Measurements from ENCODE around the gene ERCC4.
A peak's percentile ranks its signal among the peaks of the same experiment; 100 is the strongest.

ERCC4 gene

DNA sequence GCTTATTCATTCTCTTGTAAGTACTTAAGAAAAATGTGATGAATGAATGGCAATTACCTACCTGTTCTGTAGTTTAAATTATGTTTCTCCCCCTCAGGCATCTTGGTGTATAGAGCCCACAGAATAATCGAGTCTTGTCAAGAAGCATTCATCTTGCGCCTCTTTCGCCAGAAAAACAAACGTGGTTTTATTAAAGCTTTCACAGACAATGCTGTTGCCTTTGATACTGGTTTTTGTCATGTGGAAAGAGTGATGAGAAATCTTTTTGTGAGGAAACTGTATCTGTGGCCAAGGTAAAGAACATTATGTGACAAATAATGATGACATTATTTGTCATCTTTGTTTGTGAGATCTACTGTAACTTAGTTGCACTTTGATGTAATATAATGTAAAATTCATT is 6.5 kb downstream of the ERCC4 start:
- no CpG with 5 or more reads among the region's 4 CpGs for WGBS (ENCODE audit: insufficient coverage, insufficient read length)
- Histone ChIP-seq H3K9me3 (ENCODE audit: control insufficient read depth, insufficient read depth, low read length) (no peaks in the 10 kb centered on the region), H3K4me3 (ENCODE audit: low read length) (no peak overlapping the region), H3K27me3 (ENCODE audit: control insufficient read depth, insufficient read depth, low read length) (no peaks in the 10 kb centered on the region), H3K4me1 (ENCODE audit: control insufficient read depth, insufficient read depth, low read length) (no peaks in the 10 kb centered on the region), H3K27ac (ENCODE audit: low read length) (no peak overlapping the region), H3K36me3 (ENCODE audit: control insufficient read depth, insufficient read depth, low read length) (no peaks in the 10 kb centered on the region; the same call in 1 of the 2 replicates)
- DNase-seq (ENCODE audit: low read depth, low spot score), result no peak

DNA sequence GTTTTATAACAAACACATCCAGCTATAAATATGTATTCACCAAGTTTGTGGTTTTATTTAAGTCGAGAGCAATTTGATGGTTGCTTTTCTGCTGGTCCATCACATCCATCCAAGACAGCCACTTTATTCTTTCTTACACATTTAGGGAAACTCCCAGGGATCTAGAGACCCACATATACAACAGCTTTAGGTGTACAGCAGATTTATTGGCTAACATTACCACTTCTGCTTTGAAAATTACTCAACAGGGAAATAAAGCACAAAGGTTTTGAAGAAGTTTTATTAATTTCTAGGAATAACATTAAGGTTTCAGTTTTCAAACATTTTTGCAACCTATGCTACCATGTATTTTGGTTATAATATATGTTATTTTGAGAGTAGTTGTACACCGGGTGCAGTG is 6.9 kb downstream of the ERCC4 start:
- no peak for DNase-seq (ENCODE audit: low read depth, low spot score)
- H3K9me3 ChIP-seq (ENCODE audit: control insufficient read depth, insufficient read depth, low read length), result no peaks in the 10 kb centered on the region
- H3K36me3 ChIP-seq (ENCODE audit: control insufficient read depth, insufficient read depth, low read length), result no peaks in the 10 kb centered on the region; the same call in 1 of the 2 replicates

GRCh38 chr16:13928646-13929045 is 8.7 kb downstream of the ERCC4 start:
- no peaks in the 10 kb centered on the region for H3K27me3 ChIP-seq (ENCODE audit: control insufficient read depth, insufficient read depth, low read length)
- no peak overlapping the region for H3K4me3 ChIP-seq (ENCODE audit: low read length)
- H3K9me3 ChIP-seq (ENCODE audit: control insufficient read depth, insufficient read depth, low read length), result no peaks in the 10 kb centered on the region
- H3K27ac ChIP-seq (ENCODE audit: low read length), result no peak overlapping the region
- DNase-seq (ENCODE audit: low read depth, low spot score), result no peak
- H3K36me3 ChIP-seq (ENCODE audit: control insufficient read depth, insufficient read depth, low read length), result no peaks in the 10 kb centered on the region
- no CpG with 5 or more reads among the region's 3 CpGs for WGBS (ENCODE audit: insufficient coverage, insufficient read length)
- no peaks in the 10 kb centered on the region for H3K4me1 ChIP-seq (ENCODE audit: control insufficient read depth, insufficient read depth, low read length)

More for the DNA sequence above, 6.9 kb downstream of the ERCC4 start:
- Histone ChIP-seq H3K4me3 (ENCODE audit: low read length) (no peak overlapping the region), H3K4me1 (ENCODE audit: control insufficient read depth, insufficient read depth, low read length) (no peaks in the 10 kb centered on the region), H3K27ac (ENCODE audit: low read length) (no peak overlapping the region), H3K27me3 (ENCODE audit: control insufficient read depth, insufficient read depth, low read length) (no peaks in the 10 kb centered on the region)
- no CpG with 5 or more reads among the region's 2 CpGs for WGBS (ENCODE audit: insufficient coverage, insufficient read length)

DNA sequence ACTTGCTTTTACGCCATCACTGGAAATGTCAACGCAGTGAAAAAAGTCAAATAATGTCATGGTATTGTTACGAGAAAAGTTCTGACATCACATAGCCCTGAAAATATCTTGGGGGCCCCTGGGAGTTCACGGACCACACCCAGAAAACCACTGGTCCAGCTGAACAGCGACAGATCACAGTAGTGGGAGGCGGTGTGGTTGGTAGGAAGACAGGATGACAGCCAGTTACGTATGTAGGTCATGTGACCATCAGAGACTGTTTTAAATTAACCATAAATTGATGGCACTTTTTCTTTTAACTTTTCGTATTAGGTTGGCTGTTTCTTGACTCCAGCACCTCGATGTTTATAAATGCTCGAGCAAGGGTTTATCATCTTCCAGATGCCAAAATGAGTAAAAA is 11.9 kb downstream of the ERCC4 start:
- Histone ChIP-seq H3K36me3 (ENCODE audit: control insufficient read depth, insufficient read depth, low read length) (peaks cover 2% of the 10 kb centered on the region; the same call in 1 of the 2 replicates), H3K4me3 (ENCODE audit: low read length) (no peak overlapping the region), H3K27me3 (ENCODE audit: control insufficient read depth, insufficient read depth, low read length) (no peaks in the 10 kb centered on the region), H3K27ac (ENCODE audit: low read length) (no peak overlapping the region), H3K9me3 (ENCODE audit: control insufficient read depth, insufficient read depth, low read length) (no peaks in the 10 kb centered on the region), H3K4me1 (ENCODE audit: control insufficient read depth, insufficient read depth, low read length) (no peaks in the 10 kb centered on the region)
- WGBS (ENCODE audit: insufficient coverage, insufficient read length), result no CpG with 5 or more reads among the region's 10 CpGs
- DNase-seq (ENCODE audit: low read depth, low spot score), result no peak

DNA sequence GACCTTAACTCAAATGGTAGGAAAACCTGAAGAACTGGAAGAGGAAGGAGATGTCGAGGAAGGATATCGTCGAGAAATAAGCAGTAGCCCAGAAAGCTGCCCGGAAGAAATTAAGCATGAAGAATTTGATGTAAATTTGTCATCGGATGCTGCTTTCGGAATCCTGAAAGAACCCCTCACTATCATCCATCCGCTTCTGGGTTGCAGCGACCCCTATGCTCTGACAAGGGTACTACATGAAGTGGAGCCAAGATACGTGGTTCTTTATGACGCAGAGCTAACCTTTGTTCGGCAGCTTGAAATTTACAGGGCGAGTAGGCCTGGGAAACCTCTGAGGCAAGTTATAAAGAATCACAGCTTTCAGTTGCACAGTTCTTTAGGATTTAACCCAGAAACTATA is 15.5 kb downstream of the ERCC4 start:
- DNase-seq (ENCODE audit: low read depth, low spot score), result peak; percentile 37

DNA sequence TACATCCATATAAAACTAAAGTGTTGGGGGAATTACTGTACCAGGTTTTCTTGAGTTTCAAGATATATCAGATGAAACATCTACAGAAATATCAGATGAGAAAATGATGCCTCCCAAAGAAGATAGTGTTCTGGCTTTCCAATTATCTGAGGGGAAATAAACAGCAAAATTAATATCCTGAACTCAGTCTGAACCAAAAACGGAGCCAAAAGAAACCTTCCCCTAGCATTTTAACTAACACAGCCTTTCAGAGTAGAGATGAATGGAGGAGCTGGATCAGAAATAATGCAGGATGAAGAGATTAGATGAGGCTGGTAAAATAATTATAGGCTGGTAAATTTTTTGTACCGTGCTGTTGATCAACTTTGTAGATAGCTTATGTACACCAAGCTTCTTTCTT is 16.2 kb downstream of the ERCC4 start:
- no CpG with 5 or more reads among the region's 2 CpGs for WGBS (ENCODE audit: insufficient coverage, insufficient read length)
- no peaks in the 10 kb centered on the region for H3K4me1 ChIP-seq (ENCODE audit: control insufficient read depth, insufficient read depth, low read length)
- no peak for DNase-seq (ENCODE audit: low read depth, low spot score)
- no peak overlapping the region for H3K4me3 ChIP-seq (ENCODE audit: low read length)
- no peak overlapping the region for H3K27ac ChIP-seq (ENCODE audit: low read length)
- H3K27me3 ChIP-seq (ENCODE audit: control insufficient read depth, insufficient read depth, low read length), result no peaks in the 10 kb centered on the region
- H3K9me3 ChIP-seq (ENCODE audit: control insufficient read depth, insufficient read depth, low read length), result no peaks in the 10 kb centered on the region
- H3K36me3 ChIP-seq (ENCODE audit: control insufficient read depth, insufficient read depth, low read length), result peaks cover 2% of the 10 kb centered on the region; the same call in 1 of the 2 replicates

More for the DNA sequence above, 15.5 kb downstream of the ERCC4 start:
- no peaks in the 10 kb centered on the region for H3K27me3 ChIP-seq (ENCODE audit: control insufficient read depth, insufficient read depth, low read length)
- no peaks in the 10 kb centered on the region for H3K4me1 ChIP-seq (ENCODE audit: control insufficient read depth, insufficient read depth, low read length)
- peaks cover 2% of the 10 kb centered on the region; the same call in 1 of the 2 replicates for H3K36me3 ChIP-seq (ENCODE audit: control insufficient read depth, insufficient read depth, low read length)
- no peak overlapping the region for H3K4me3 ChIP-seq (ENCODE audit: low read length)
- H3K9me3 ChIP-seq (ENCODE audit: control insufficient read depth, insufficient read depth, low read length), result no peaks in the 10 kb centered on the region
- H3K27ac ChIP-seq (ENCODE audit: low read length), result no peak overlapping the region
- WGBS (ENCODE audit: insufficient coverage, insufficient read length), result no CpG with 5 or more reads among the region's 12 CpGs

- Histone ChIP-seq H3K4me1 (ENCODE audit: control insufficient read depth, insufficient read depth, low read length) (no peaks in the 10 kb centered on the region), H3K27me3 (ENCODE audit: control insufficient read depth, insufficient read depth, low read length) (no peaks in the 10 kb centered on the region), H3K9me3 (ENCODE audit: control insufficient read depth, insufficient read depth, low read length) (no peaks in the 10 kb centered on the region), H3K4me3 (ENCODE audit: low read length) (no peak overlapping the region), H3K36me3 (ENCODE audit: control insufficient read depth, insufficient read depth, low read length) (peaks cover 2% of the 10 kb centered on the region; the same call in 1 of the 2 replicates), H3K27ac (ENCODE audit: low read length) (no peak overlapping the region)
- no CpG with 5 or more reads among the region's 3 CpGs for WGBS (ENCODE audit: insufficient coverage, insufficient read length)
- DNase-seq (ENCODE audit: low read depth, low spot score), result no peak
Observed at GRCh38 chr16:13936596-13937081, 16.7 kb downstream of the ERCC4 start.

DNA sequence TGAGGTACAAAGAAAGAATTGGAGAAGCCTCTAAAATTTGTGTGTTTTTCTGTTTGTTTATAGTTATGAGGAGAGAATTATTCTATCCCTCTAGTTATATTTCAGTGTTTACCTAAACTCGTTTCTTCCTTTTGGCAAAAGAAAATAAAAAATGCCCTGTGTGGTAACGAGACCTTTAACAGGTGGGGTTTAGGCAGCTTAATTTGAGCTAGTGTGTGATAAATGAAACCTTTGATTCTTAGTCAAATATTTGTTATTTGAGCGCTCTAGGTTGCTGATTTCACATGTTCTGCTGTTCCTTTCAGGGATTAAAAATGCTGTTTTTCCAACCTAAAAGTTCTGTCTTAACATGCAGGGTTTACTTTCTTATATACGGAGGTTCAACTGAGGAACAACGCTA is 17.5 kb downstream of the ERCC4 start:
- no peak for DNase-seq (ENCODE audit: low read depth, low spot score)
- H3K4me1 ChIP-seq (ENCODE audit: control insufficient read depth, insufficient read depth, low read length), result no peaks in the 10 kb centered on the region
- no CpG with 5 or more reads among the region's 5 CpGs for WGBS (ENCODE audit: insufficient coverage, insufficient read length)
- H3K9me3 ChIP-seq (ENCODE audit: control insufficient read depth, insufficient read depth, low read length), result no peaks in the 10 kb centered on the region
- H3K4me3 ChIP-seq (ENCODE audit: low read length), result no peak overlapping the region
- H3K27ac ChIP-seq (ENCODE audit: low read length), result no peak overlapping the region
- peaks cover 2% of the 10 kb centered on the region; the same call in 1 of the 2 replicates for H3K36me3 ChIP-seq (ENCODE audit: control insufficient read depth, insufficient read depth, low read length)
- H3K27me3 ChIP-seq (ENCODE audit: control insufficient read depth, insufficient read depth, low read length), result no peaks in the 10 kb centered on the region

DNA sequence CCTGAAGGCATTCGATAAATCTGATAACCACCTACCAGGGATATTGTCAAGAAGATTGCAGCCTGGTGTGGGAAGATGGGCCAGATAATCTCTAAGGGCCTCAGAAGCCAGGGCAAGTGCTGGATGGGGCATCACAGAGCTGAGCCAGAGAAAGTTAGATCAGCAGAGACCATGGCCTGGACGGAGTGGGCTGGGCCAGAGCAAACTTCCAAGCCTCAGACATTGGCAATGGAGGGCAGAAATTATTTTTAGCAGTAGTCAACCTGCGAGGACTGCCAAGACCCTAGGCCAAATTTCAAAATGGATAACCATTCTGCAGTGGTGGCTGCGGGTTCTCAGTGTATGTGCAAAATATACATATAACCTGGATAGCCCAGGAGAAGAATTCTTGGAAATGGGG is 18.5 kb downstream of the ERCC4 start:
- no peaks in the 10 kb centered on the region for H3K4me1 ChIP-seq (ENCODE audit: control insufficient read depth, insufficient read depth, low read length)
- no peak for DNase-seq (ENCODE audit: low read depth, low spot score)
- H3K4me3 ChIP-seq (ENCODE audit: low read length), result no peak overlapping the region
- no peak overlapping the region for H3K27ac ChIP-seq (ENCODE audit: low read length)
- no CpG with 5 or more reads among the region's 4 CpGs for WGBS (ENCODE audit: insufficient coverage, insufficient read length)
- no peaks in the 10 kb centered on the region for H3K9me3 ChIP-seq (ENCODE audit: control insufficient read depth, insufficient read depth, low read length)
- no peaks in the 10 kb centered on the region for H3K27me3 ChIP-seq (ENCODE audit: control insufficient read depth, insufficient read depth, low read length)
- H3K36me3 ChIP-seq (ENCODE audit: control insufficient read depth, insufficient read depth, low read length), result peaks cover 2% of the 10 kb centered on the region; the same call in 1 of the 2 replicates

- Histone ChIP-seq H3K27me3 (ENCODE audit: control insufficient read depth, insufficient read depth, low read length) (no peaks in the 10 kb centered on the region), H3K27ac (ENCODE audit: low read length) (no peak overlapping the region), H3K4me3 (ENCODE audit: low read length) (no peak overlapping the region), H3K36me3 (ENCODE audit: control insufficient read depth, insufficient read depth, low read length) (peaks cover 2% of the 10 kb centered on the region; the same call in 1 of the 2 replicates), H3K4me1 (ENCODE audit: control insufficient read depth, insufficient read depth, low read length) (no peaks in the 10 kb centered on the region), H3K9me3 (ENCODE audit: control insufficient read depth, insufficient read depth, low read length) (no peaks in the 10 kb centered on the region)
- WGBS (ENCODE audit: insufficient coverage, insufficient read length), result no CpG with 5 or more reads among the region's 5 CpGs
- DNase-seq (ENCODE audit: low read depth, low spot score), result no peak
Observed at GRCh38 chr16:13939821-13940220, 19.9 kb downstream of the ERCC4 start.

GRCh38 chr16:13940397-13940933 is 20.5 kb downstream of the ERCC4 start:
- Histone ChIP-seq H3K9me3 (ENCODE audit: control insufficient read depth, insufficient read depth, low read length) (no peaks in the 10 kb centered on the region), H3K4me3 (ENCODE audit: low read length) (no peak overlapping the region), H3K27ac (ENCODE audit: low read length) (no peak overlapping the region), H3K27me3 (ENCODE audit: control insufficient read depth, insufficient read depth, low read length) (no peaks in the 10 kb centered on the region), H3K4me1 (ENCODE audit: control insufficient read depth, insufficient read depth, low read length) (no peaks in the 10 kb centered on the region), H3K36me3 (ENCODE audit: control insufficient read depth, insufficient read depth, low read length) (peaks cover 2% of the 10 kb centered on the region; the same call in 1 of the 2 replicates)
- no CpG with 5 or more reads among the region's 3 CpGs for WGBS (ENCODE audit: insufficient coverage, insufficient read length)
- DNase-seq (ENCODE audit: low read depth, low spot score), result no peak

All from iPS DF 6.9 (cell line).